ENCODE data around the gene MRPS34. TPM values are rescaled to one million over a fixed set of nuclear protein-coding genes. Genes with fewer than 3 reads are reported as not detected.

MRPS34 gene
- total RNA-seq, 1 donor from 2014 or later, result 70.9 TPM

GRCh38 chr16:1817276-1817589 is 44.3 kb upstream of the MRPS34 start:
- no peak for DNase-seq (ENCODE audit: extremely low spot score, unreplicated experiment)
- Mint-ChIP-seq H3K27ac (ENCODE audit: unreplicated experiment) (no peak overlapping the region), H3K36me3 (ENCODE audit: unreplicated experiment) (peaks cover 13% of the 10 kb centered on the region), H3K9me3 (ENCODE audit: unreplicated experiment) (no peaks in the 10 kb centered on the region), H3K4me3 (ENCODE audit: unreplicated experiment) (no peak overlapping the region), H3K4me1 (ENCODE audit: unreplicated experiment) (peaks cover 10% of the 10 kb centered on the region), H3K27me3 (ENCODE audit: unreplicated experiment) (no peaks in the 10 kb centered on the region)
- TF ChIP-seq, protein P1, sequence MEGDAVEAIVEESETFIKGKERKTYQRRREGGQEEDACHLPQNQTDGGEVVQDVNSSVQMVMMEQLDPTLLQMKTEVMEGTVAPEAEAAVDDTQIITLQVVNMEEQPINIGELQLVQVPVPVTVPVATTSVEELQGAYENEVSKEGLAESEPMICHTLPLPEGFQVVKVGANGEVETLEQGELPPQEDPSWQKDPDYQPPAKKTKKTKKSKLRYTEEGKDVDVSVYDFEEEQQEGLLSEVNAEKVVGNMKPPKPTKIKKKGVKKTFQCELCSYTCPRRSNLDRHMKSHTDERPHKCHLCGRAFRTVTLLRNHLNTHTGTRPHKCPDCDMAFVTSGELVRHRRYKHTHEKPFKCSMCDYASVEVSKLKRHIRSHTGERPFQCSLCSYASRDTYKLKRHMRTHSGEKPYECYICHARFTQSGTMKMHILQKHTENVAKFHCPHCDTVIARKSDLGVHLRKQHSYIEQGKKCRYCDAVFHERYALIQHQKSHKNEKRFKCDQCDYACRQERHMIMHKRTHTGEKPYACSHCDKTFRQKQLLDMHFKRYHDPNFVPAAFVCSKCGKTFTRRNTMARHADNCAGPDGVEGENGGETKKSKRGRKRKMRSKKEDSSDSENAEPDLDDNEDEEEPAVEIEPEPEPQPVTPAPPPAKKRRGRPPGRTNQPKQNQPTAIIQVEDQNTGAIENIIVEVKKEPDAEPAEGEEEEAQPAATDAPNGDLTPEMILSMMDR (IDR thresholded peaks at IDR 0.05), result no peak

GRCh38 chr16:1816396-1817275 is 43.7 kb upstream of the MRPS34 start:
- no peak overlapping the region for H3K27ac Mint-ChIP-seq (ENCODE audit: unreplicated experiment)
- no peaks in the 10 kb centered on the region for H3K27me3 Mint-ChIP-seq (ENCODE audit: unreplicated experiment)
- no peaks in the 10 kb centered on the region for H3K9me3 Mint-ChIP-seq (ENCODE audit: unreplicated experiment)
- TF ChIP-seq, protein P1 (IDR thresholded peaks at IDR 0.05), result no peak
- H3K36me3 Mint-ChIP-seq (ENCODE audit: unreplicated experiment), result peaks cover 13% of the 10 kb centered on the region
- no peak overlapping the region for H3K4me3 Mint-ChIP-seq (ENCODE audit: unreplicated experiment)
- peaks cover 10% of the 10 kb centered on the region for H3K4me1 Mint-ChIP-seq (ENCODE audit: unreplicated experiment)
- DNase-seq (ENCODE audit: extremely low spot score, unreplicated experiment), result no peak

GRCh38 chr16:1815461-1815860 is 42.5 kb upstream of the MRPS34 start:
- Mint-ChIP-seq H3K4me1 (ENCODE audit: unreplicated experiment) (peaks cover 10% of the 10 kb centered on the region), H3K36me3 (ENCODE audit: unreplicated experiment) (peaks cover 13% of the 10 kb centered on the region), H3K27ac (ENCODE audit: unreplicated experiment) (no peak overlapping the region), H3K27me3 (ENCODE audit: unreplicated experiment) (no peaks in the 10 kb centered on the region), H3K4me3 (ENCODE audit: unreplicated experiment) (no peak overlapping the region), H3K9me3 (ENCODE audit: unreplicated experiment) (no peaks in the 10 kb centered on the region)
- TF ChIP-seq, protein P1 (IDR thresholded peaks at IDR 0.05), result no peak
- no peak for DNase-seq (ENCODE audit: extremely low spot score, unreplicated experiment)

- peak overlapping the region; percentile 48 for H3K27ac Mint-ChIP-seq (ENCODE audit: unreplicated experiment)
- no peak overlapping the region for H3K4me3 Mint-ChIP-seq (ENCODE audit: unreplicated experiment)
- H3K36me3 Mint-ChIP-seq (ENCODE audit: unreplicated experiment), result peaks cover 13% of the 10 kb centered on the region
- TF ChIP-seq, protein P1 (IDR thresholded peaks at IDR 0.05), result peak; percentile 62
- no peaks in the 10 kb centered on the region for H3K9me3 Mint-ChIP-seq (ENCODE audit: unreplicated experiment)
- no peaks in the 10 kb centered on the region for H3K27me3 Mint-ChIP-seq (ENCODE audit: unreplicated experiment)
- peak; percentile 89 for DNase-seq (ENCODE audit: extremely low spot score, unreplicated experiment)
- H3K4me1 Mint-ChIP-seq (ENCODE audit: unreplicated experiment), result peaks cover 10% of the 10 kb centered on the region
Measured at GRCh38 chr16:1812732-1813163, 39.8 kb upstream of the MRPS34 start.

DNA sequence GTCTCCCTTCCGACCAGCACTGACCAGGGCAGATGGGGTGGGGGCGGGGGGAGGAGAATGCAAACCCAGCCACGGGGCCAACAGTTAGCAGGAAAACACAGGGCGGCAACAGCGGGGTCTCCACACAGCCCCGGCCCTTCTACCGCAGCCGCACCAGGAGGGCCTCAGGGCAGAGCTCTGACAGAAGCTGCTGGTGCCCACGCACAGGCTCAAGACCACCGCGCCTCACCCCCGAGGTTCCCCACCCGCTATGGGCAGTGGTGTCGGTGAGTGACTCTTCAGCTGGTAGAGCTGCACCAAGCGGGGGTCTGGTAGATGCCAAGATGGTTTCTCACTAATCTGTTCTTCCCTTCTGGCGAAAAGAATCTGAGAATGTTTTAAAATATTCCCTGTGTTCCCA is 37.6 kb upstream of the MRPS34 start:
- no peak overlapping the region for H3K4me3 Mint-ChIP-seq (ENCODE audit: unreplicated experiment)
- TF ChIP-seq, protein P1 (IDR thresholded peaks at IDR 0.05), result no peak
- H3K36me3 Mint-ChIP-seq (ENCODE audit: unreplicated experiment), result peaks cover 20% of the 10 kb centered on the region
- H3K9me3 Mint-ChIP-seq (ENCODE audit: unreplicated experiment), result no peaks in the 10 kb centered on the region
- no peaks in the 10 kb centered on the region for H3K27me3 Mint-ChIP-seq (ENCODE audit: unreplicated experiment)
- no peak overlapping the region for H3K27ac Mint-ChIP-seq (ENCODE audit: unreplicated experiment)
- H3K4me1 Mint-ChIP-seq (ENCODE audit: unreplicated experiment), result peaks cover 10% of the 10 kb centered on the region
- no peak for DNase-seq (ENCODE audit: extremely low spot score, unreplicated experiment)
